Measurements from ENCODE around the gene NLRP7. TPM values are rescaled to one million over a fixed set of nuclear protein-coding genes. Genes with fewer than 3 reads are reported as not detected.

NLRP7 gene
- total and polyA plus RNA-seq, 3 donors from 2014 or later: 9.0 to 14.5 (median 11.7) TPM

DNA sequence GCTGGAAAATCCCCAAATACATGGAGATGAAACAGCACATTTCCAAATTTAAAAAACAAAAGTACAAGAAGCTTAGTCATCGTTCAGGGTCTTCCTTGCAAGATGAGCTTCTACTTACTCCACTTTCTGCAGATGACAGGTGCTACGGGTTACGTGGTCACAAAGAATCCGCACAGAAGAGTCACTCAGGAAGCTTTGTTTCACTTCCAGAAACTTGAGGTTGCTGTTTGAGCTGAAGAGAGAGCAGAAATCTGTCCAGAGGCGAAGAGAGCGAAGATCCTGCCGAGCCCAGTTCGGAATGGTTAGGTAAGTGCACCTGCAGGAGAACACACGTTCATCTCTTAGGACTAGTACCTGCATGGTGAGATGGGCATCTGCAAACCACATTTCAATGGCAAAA lies 9.4 kb downstream of the NLRP7 start:
- H3K36me3 ChIP-seq (ENCODE audit: low read depth, missing control alignments): no peaks in the 10 kb centered on the region
- H3K27me3 ChIP-seq: no peaks in the 10 kb centered on the region
- no peak for TF ChIP-seq POLR2A (IDR thresholded peaks at IDR 0.05)
- TF ChIP-seq, protein P1, sequence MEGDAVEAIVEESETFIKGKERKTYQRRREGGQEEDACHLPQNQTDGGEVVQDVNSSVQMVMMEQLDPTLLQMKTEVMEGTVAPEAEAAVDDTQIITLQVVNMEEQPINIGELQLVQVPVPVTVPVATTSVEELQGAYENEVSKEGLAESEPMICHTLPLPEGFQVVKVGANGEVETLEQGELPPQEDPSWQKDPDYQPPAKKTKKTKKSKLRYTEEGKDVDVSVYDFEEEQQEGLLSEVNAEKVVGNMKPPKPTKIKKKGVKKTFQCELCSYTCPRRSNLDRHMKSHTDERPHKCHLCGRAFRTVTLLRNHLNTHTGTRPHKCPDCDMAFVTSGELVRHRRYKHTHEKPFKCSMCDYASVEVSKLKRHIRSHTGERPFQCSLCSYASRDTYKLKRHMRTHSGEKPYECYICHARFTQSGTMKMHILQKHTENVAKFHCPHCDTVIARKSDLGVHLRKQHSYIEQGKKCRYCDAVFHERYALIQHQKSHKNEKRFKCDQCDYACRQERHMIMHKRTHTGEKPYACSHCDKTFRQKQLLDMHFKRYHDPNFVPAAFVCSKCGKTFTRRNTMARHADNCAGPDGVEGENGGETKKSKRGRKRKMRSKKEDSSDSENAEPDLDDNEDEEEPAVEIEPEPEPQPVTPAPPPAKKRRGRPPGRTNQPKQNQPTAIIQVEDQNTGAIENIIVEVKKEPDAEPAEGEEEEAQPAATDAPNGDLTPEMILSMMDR (IDR thresholded peaks at IDR 0.05): no peak
- DNase-seq: no peak
- H3K27ac ChIP-seq: no peak overlapping the region
- H3K9me3 ChIP-seq: no peaks in the 10 kb centered on the region
- no peaks in the 10 kb centered on the region for H3K4me1 ChIP-seq
- intact Hi-C loops (cut with DNase I; ENCODE audit: low total_unique reads): no loop called here
- H3K4me3 ChIP-seq: no peak overlapping the region
- 85 to 88% methylated on average over 9 of the region's 9 CpGs for WGBS, 2 donors

DNA sequence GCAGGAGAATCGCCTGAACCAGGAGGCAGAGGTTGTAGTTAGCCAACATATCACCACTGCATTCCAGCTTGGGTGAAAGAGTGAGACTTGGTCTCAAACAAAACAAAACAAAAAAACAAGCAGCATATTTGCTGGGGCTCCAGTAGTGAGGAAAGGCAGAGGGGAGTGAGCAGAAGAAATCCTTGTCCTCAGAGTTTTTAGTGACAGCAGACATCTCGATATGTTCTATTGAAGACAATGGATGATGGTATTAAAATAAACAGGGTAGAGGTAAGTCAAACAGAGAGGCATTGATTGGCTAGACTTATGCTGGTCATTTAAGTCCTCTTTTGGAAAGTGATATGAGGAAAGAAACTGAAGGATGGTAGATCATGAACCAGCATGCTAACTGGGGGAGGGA lies 19.0 kb downstream of the NLRP7 start:
- no peaks in the 10 kb centered on the region for H3K36me3 ChIP-seq (ENCODE audit: low read depth, missing control alignments)
- no peaks in the 10 kb centered on the region for H3K27me3 ChIP-seq
- WGBS, 2 donors: 88 to 95% methylated on average over 2 of the region's 2 CpGs
- no peaks in the 10 kb centered on the region for H3K9me3 ChIP-seq
- H3K27ac ChIP-seq: no peak overlapping the region
- H3K4me3 ChIP-seq: no peak overlapping the region
- intact Hi-C loops (cut with DNase I; ENCODE audit: low total_unique reads): no loop called here
- DNase-seq: no peak
- H3K4me1 ChIP-seq: no peaks in the 10 kb centered on the region
- TF ChIP-seq, protein P1 (IDR thresholded peaks at IDR 0.05): no peak
- TF ChIP-seq POLR2A (IDR thresholded peaks at IDR 0.05): no peak

DNA sequence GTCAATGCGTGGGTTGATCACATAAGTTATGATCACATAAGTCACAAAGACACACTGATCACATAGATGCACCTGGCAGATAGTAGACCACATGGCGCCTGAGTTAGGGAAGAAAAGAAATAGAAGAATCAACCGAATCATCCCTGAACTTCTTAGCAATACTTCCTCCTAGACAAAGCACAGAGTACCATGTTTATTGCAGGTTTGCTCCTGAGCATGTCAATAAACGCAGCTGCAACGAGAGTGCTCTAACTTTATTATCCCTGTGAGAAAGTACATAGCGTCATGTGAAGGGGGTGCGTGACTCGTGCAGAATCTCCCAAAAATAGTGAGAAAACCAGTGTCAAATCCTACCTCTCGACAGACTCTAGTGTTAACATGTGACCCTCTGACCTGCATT lies 24.1 kb downstream of the NLRP7 start:
- H3K27ac ChIP-seq: no peak overlapping the region
- intact Hi-C loops (cut with DNase I; ENCODE audit: low total_unique reads): no loop called here
- H3K9me3 ChIP-seq: no peaks in the 10 kb centered on the region
- 51 to 70% methylated on average over 9 of the region's 9 CpGs for WGBS, 2 donors
- no peak overlapping the region for H3K4me3 ChIP-seq
- no peaks in the 10 kb centered on the region for H3K27me3 ChIP-seq
- no peak for TF ChIP-seq POLR2A (IDR thresholded peaks at IDR 0.05)
- TF ChIP-seq, protein P1 (IDR thresholded peaks at IDR 0.05): no peak
- no peaks in the 10 kb centered on the region for H3K4me1 ChIP-seq
- no peaks in the 10 kb centered on the region for H3K36me3 ChIP-seq (ENCODE audit: low read depth, missing control alignments)
- no peak for DNase-seq

DNA sequence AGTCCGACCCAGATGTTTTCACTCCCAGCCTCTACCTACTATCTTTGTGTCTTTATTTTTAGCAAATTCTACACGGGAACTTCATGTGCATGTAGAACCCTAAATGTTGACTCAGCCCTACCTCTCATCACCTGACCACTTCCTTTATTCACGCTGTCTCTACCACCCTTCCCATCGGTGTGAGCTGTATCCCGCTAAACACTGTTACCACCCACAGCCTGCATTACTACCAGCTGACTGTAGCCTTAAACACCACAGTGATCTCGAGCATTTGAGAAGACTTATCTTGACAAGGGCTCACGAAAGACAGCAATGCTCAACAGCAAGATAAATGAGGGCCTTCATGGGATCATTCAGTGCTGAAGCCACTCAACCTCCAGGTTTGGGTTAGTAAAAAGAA lies 26.2 kb downstream of the NLRP7 start:
- no peaks in the 10 kb centered on the region for H3K27me3 ChIP-seq
- no peaks in the 10 kb centered on the region for H3K36me3 ChIP-seq (ENCODE audit: low read depth, missing control alignments)
- no peak overlapping the region for H3K27ac ChIP-seq
- 74 to 76% methylated on average over 7 of the region's 7 CpGs for WGBS, 2 donors
- TF ChIP-seq, protein P1 (IDR thresholded peaks at IDR 0.05): no peak
- no peak for TF ChIP-seq POLR2A (IDR thresholded peaks at IDR 0.05)
- H3K4me1 ChIP-seq: no peaks in the 10 kb centered on the region
- DNase-seq: no peak
- no peaks in the 10 kb centered on the region for H3K9me3 ChIP-seq
- no peak overlapping the region for H3K4me3 ChIP-seq
- intact Hi-C loops (cut with DNase I; ENCODE audit: low total_unique reads): no loop called here

Data from testis (tissue), 3 donors.